GM12878 (cell line): ENCODE data around the gene SLX9. TPM values are rescaled to one million over a fixed set of nuclear protein-coding genes. Genes with fewer than 3 reads are reported as not detected.

ENCODE experiments used
- ATAC-seq: fragments of 200-7000 bp; cut with Tn5 transposase; 3 replicates; pipeline ENCODE4 v1.9.1; 2020; ENCODE audit warnings: mild to moderate bottlenecking, moderate library complexity
- BruUV-seq: library from RNA; stranded (reverse); fragments of 400-500 nt; replicated peaks from 2 replicates; lab custom pipeline; 2021; lab: Mats Ljungman, UMichigan
- CTCF ChIA-PET: fragments of 300-600 bp; sonication (Branson Sonifier 250); formaldehyde crosslinking; extraction: SDS; loops from one replicate; lab custom pipeline; 2021; ENCODE audit warnings: inconsistent platforms; lab: Yijun Ruan, JAX
- POLR2A ChIA-PET: fragments of 350-600 bp; formaldehyde crosslinking; extraction: SDS; loops from one replicate; lab custom pipeline; 2021; ENCODE audit warnings: inconsistent platforms; lab: Charles Lee
- RAD21 ChIA-PET: fragments of 300-600 bp; sonication (Branson Sonifier 250); formaldehyde crosslinking; loops from one replicate; lab custom pipeline; 2023; ENCODE audit warnings: antibody characterized with exemption; ENCODE audit not compliant: unreplicated experiment; lab: Charles Lee
- SMC1A ChIA-PET: fragments of 300-600 bp; sonication (Branson Sonifier 250); formaldehyde crosslinking; loops from one replicate; lab custom pipeline; 2023; ENCODE audit not compliant: unreplicated experiment, uncharacterized antibody; lab: Charles Lee
- DNase-seq: peaks from one replicate; pipeline ENCODE4 v3.0.0-alpha.2; 2011; ENCODE audit warnings: low read depth, low spot score
- FAIRE-seq: peaks from 3 replicates; lab custom pipeline; 2011; peaks lifted over from hg19 to GRCh38; lab: Jason Lieb, UNC
- H2AFZ ChIP-seq: 2 replicates; pipeline ENCODE4 v1.6.0; 2011; ENCODE audit warnings: low read depth, low read length, control low read depth; ENCODE audit not compliant: control insufficient read depth
- H3K27ac ChIP-seq: 2 replicates; pipeline ENCODE4 v1.5.1; 2011; ENCODE audit warnings: control low read depth; ENCODE audit not compliant: control insufficient read depth, insufficient read depth
- H3K27me3 ChIP-seq, 2 experiments: replicated peaks in 1 of 2; 2 replicates each; pipeline versions ENCODE4 v1.6.0 to v1.6.1; 2011; ENCODE audit warnings: low read length in 1 of 2; ENCODE audit not compliant: control insufficient read depth in 2 of 2, insufficient read depth in 2 of 2
- H3K36me3 ChIP-seq, 2 experiments: 2 replicates each; pipeline ENCODE4 v1.5.1; 2011; ENCODE audit warnings: low read length in 1 of 2; ENCODE audit not compliant: control insufficient read depth in 2 of 2, insufficient read depth in 2 of 2
- H3K4me1 ChIP-seq: 2 replicates; pipeline ENCODE4 v1.6.1; 2011; ENCODE audit warnings: mild to moderate bottlenecking, low read length, moderate library complexity, mixed read lengths; ENCODE audit not compliant: control insufficient read depth, insufficient read depth
- H3K4me2 ChIP-seq: 2 replicates; pipeline ENCODE4 v1.6.0; 2011; ENCODE audit warnings: control low read depth; ENCODE audit not compliant: control insufficient read depth, insufficient read depth
- H3K4me3 ChIP-seq: fragments of 200-600 bp; sonication (generic); 2 replicates; pipeline ENCODE4 v1.5.1; 2016
- H3K79me2 ChIP-seq: 2 replicates; pipeline ENCODE4 v1.6.0; 2011; ENCODE audit warnings: low read length; ENCODE audit not compliant: control insufficient read depth, insufficient read depth
- H3K9ac ChIP-seq: 2 replicates; pipeline ENCODE4 v1.8.0; 2011; ENCODE audit warnings: low read length, control low read depth, mixed read lengths; ENCODE audit not compliant: control insufficient read depth, insufficient read depth
- H3K9me3 ChIP-seq: replicated peaks from 3 replicates; pipeline ENCODE4 v1.5.1; 2011; ENCODE audit warnings: mild to moderate bottlenecking, low read length; ENCODE audit not compliant: control insufficient read depth, insufficient read depth
- H4K20me1 ChIP-seq: 2 replicates; pipeline ENCODE4 v1.6.0; 2011; ENCODE audit not compliant: control insufficient read depth, insufficient read depth
- ASH2L ChIP-seq: fragments of 300-600, 200-600 bp; sonication (generic); IDR thresholded peaks from 2 replicates; pipeline ENCODE4 v1.6.1; 2017; ENCODE audit warnings: low read depth, mild to moderate bottlenecking, borderline replicate concordance
- CEBPB ChIP-seq, 2 experiments: fragments of 150-350 bp in 1 of 2; IDR thresholded peaks; 2 replicates each; pipeline ENCODE4 v1.6.1; 2012 to 2014; ENCODE audit warnings: low read depth in 2 of 2, low read length in 2 of 2, borderline replicate concordance in 1 of 2, inconsistent platforms in 1 of 2
- EP300 ChIP-seq, 2 experiments: fragments of 150-350 bp in 1 of 2; IDR thresholded peaks; 2 replicates each; pipeline ENCODE4 v1.6.1; 2011 to 2012; ENCODE audit warnings: low read depth in 2 of 2, low read length in 2 of 2, borderline replicate concordance in 1 of 2, improper control_type of control experiment in 1 of 2, inconsistent platforms in 1 of 2; ENCODE audit not compliant: control insufficient read depth in 1 of 2
- FOXK2 ChIP-seq: fragments of 450-650 bp; IDR thresholded peaks from 2 replicates; pipeline ENCODE4 v1.6.1; 2017; ENCODE audit warnings: mild to moderate bottlenecking, moderate library complexity
- IKZF1 ChIP-seq: fragments of 450-650 bp; conservative IDR thresholded peaks from 2 replicates; pipeline ENCODE4 v1.6.1; 2017; ENCODE audit warnings: antibody characterized with exemption, mild to moderate bottlenecking
- JUND ChIP-seq: IDR thresholded peaks from 2 replicates; pipeline ENCODE4 v1.6.1; 2012; ENCODE audit warnings: low read depth, mild to moderate bottlenecking, low read length, improper control_type of control experiment, moderate library complexity
- KDM1A ChIP-seq: fragments of 200-600 bp; sonication (generic); IDR thresholded peaks from 2 replicates; pipeline ENCODE4 v1.6.1; 2016; ENCODE audit warnings: borderline replicate concordance
- TCF7 ChIP-seq: IDR thresholded peaks from 2 replicates; pipeline ENCODE4 v1.6.1; 2014; ENCODE audit warnings: antibody characterized with exemption, borderline replicate concordance
- WGBS: methylation state at CpG from one replicate; pipeline ENCODE4 v1.1.6; 2016; ENCODE audit warnings: low lambda C conversion rate; ENCODE audit not compliant: insufficient replicate concordance, insufficient coverage; ENCODE audit errors: missing lambda C conversion rate; 5-methylcytosine and 5-hydroxymethylcytosine counted together
- in situ Hi-C: fragments of 300-500 bp; cut with MboI; formaldehyde crosslinking; loops from 9 replicates; pipeline ENCODE4 v1.14.3; 2018; ENCODE audit warnings: mixed read lengths
- intact Hi-C: fragments of 100-400 bp; cut with micrococcal nuclease; formaldehyde crosslinking; loops from one replicate; pipeline ENCODE4 v1.14.2; 2022; ENCODE audit not compliant: unreplicated experiment
- polyA plus RNA-seq, 11 experiments: library from polyadenylated mRNA; depleted of rRNA in 4 of 11; unstranded in 6 of 11; stranded (reverse) in 5 of 11; fragments of >200 nt; fragmentation: Nextera tagmentation in 4 of 11; fragmentation: Illumina TruSeq in 1 of 11; extraction: Ambion mirVana in 4 of 11; extraction: Trizol in 1 of 11; gene quantifications; 1 replicate in 1 of 11; 2 replicates in 10 of 11; pipeline versions ENCODE4 v1.2.1 to v1.2.3, GENCODE V29; 2011 to 2016; ENCODE audit warnings: inconsistent platforms in 2 of 11, missing spikeins in 2 of 11, low read depth in 1 of 11
- total RNA-seq, 4 experiments: library from RNA; depleted of rRNA in 3 of 4; stranded (reverse); fragments of >200 nt in 3 of 4; fragmentation: Illumina TruSeq in 1 of 4; extraction: Trizol in 1 of 4; gene quantifications; 2 replicates each; pipeline versions ENCODE4 v1.2.1 to v1.2.3, GENCODE V29; 2013 to 2021
- TF ChIP-seq, protein P1 (sequence below): fragments of 450-650 bp; IDR thresholded peaks from 2 replicates; pipeline ENCODE4 v1.6.1; 2017; ENCODE audit warnings: borderline replicate concordance
- TF ChIP-seq, protein P2 (sequence below): fragments of 450-650 bp; IDR thresholded peaks from 2 replicates; pipeline ENCODE4 v1.6.1; 2018; ENCODE audit warnings: mild to moderate bottlenecking, low read depth, moderate library complexity; ENCODE audit not compliant: partially characterized antibody
- TF ChIP-seq, protein P3 (sequence below): IDR thresholded peaks from 2 replicates; pipeline ENCODE4 v1.6.1; 2012; ENCODE audit warnings: low read depth, low read length, improper control_type of control experiment
- TF ChIP-seq, protein P4 (sequence below): fragments of 450-650 bp; IDR thresholded peaks from 2 replicates; pipeline ENCODE4 v1.6.1; 2016; ENCODE audit warnings: mild to moderate bottlenecking
- TF ChIP-seq, protein P5 (sequence below): fragments of 450-650 bp; IDR thresholded peaks from 2 replicates; pipeline ENCODE4 v1.6.1; 2017; ENCODE audit warnings: mild to moderate bottlenecking

The SLX9 gene
- total and polyA plus RNA-seq, 10 of the 15 experiments (the other 5 are each of a cell fraction or from before 2014, with no cell fraction given), result 0.69 to 81.3 (median 33.9) TPM

DNA sequence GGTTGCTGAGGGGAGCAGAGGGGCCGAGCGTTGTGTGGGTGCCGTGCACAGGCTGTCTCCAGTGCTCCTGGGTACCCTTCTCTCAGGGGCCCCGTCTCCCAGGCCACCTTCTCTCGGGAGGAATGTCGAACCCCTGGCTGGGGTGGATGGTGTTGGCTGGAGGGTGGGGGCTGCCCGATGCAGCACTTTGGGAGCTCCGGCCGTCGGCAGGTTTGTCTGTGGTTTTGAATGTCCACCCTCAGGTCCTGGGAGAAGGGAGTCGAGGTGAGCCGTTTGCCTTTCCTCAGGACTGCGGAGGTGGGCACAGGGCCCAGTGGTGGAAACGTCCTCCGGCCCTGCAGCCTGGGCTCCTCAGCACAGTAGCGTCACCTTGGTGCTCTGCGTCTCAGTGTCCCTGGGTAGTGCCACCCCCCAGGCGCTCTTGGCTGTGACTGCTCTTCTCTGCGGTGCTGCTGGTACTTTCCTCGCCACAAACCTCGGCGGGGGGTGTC, 14.5 kb downstream of the SLX9 start:
- in situ Hi-C loops, result no loop called here
- TF ChIP-seq, protein P1, sequence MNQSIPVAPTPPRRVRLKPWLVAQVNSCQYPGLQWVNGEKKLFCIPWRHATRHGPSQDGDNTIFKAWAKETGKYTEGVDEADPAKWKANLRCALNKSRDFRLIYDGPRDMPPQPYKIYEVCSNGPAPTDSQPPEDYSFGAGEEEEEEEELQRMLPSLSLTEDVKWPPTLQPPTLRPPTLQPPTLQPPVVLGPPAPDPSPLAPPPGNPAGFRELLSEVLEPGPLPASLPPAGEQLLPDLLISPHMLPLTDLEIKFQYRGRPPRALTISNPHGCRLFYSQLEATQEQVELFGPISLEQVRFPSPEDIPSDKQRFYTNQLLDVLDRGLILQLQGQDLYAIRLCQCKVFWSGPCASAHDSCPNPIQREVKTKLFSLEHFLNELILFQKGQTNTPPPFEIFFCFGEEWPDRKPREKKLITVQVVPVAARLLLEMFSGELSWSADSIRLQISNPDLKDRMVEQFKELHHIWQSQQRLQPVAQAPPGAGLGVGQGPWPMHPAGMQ, result no peak
- TF ChIP-seq FOXK2, result no peak
- TF ChIP-seq ASH2L, result no peak
- TF ChIP-seq IKZF1, result no peak
- TF ChIP-seq KDM1A, result no peak
- no peak for TF ChIP-seq EP300 (IDR thresholded peaks at IDR 0.05; ENCODE audit: borderline replicate concordance in 1 of 2, control insufficient read depth in 1 of 2, low read depth in 2 of 2, low read length in 2 of 2)
- TF ChIP-seq, protein P2, sequence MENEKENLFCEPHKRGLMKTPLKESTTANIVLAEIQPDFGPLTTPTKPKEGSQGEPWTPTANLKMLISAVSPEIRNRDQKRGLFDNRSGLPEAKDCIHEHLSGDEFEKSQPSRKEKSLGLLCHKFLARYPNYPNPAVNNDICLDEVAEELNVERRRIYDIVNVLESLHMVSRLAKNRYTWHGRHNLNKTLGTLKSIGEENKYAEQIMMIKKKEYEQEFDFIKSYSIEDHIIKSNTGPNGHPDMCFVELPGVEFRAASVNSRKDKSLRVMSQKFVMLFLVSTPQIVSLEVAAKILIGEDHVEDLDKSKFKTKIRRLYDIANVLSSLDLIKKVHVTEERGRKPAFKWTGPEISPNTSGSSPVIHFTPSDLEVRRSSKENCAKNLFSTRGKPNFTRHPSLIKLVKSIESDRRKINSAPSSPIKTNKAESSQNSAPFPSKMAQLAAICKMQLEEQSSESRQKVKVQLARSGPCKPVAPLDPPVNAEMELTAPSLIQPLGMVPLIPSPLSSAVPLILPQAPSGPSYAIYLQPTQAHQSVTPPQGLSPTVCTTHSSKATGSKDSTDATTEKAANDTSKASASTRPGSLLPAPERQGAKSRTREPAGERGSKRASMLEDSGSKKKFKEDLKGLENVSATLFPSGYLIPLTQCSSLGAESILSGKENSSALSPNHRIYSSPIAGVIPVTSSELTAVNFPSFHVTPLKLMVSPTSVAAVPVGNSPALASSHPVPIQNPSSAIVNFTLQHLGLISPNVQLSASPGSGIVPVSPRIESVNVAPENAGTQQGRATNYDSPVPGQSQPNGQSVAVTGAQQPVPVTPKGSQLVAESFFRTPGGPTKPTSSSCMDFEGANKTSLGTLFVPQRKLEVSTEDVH, result no peak
- no peak for TF ChIP-seq JUND
- TF ChIP-seq, protein P3, sequence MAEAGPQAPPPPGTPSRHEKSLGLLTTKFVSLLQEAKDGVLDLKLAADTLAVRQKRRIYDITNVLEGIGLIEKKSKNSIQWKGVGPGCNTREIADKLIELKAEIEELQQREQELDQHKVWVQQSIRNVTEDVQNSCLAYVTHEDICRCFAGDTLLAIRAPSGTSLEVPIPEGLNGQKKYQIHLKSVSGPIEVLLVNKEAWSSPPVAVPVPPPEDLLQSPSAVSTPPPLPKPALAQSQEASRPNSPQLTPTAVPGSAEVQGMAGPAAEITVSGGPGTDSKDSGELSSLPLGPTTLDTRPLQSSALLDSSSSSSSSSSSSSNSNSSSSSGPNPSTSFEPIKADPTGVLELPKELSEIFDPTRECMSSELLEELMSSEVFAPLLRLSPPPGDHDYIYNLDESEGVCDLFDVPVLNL, result no peak
- no peak for TF ChIP-seq TCF7
- TF ChIP-seq CEBPB (IDR thresholded peaks at IDR 0.05; ENCODE audit: borderline replicate concordance in 1 of 2, low read depth in 2 of 2, low read length in 2 of 2), result no peak
- TF ChIP-seq, protein P4, sequence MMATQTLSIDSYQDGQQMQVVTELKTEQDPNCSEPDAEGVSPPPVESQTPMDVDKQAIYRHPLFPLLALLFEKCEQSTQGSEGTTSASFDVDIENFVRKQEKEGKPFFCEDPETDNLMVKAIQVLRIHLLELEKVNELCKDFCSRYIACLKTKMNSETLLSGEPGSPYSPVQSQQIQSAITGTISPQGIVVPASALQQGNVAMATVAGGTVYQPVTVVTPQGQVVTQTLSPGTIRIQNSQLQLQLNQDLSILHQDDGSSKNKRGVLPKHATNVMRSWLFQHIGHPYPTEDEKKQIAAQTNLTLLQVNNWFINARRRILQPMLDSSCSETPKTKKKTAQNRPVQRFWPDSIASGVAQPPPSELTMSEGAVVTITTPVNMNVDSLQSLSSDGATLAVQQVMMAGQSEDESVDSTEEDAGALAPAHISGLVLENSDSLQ, result no peak
- TF ChIP-seq, protein P5, sequence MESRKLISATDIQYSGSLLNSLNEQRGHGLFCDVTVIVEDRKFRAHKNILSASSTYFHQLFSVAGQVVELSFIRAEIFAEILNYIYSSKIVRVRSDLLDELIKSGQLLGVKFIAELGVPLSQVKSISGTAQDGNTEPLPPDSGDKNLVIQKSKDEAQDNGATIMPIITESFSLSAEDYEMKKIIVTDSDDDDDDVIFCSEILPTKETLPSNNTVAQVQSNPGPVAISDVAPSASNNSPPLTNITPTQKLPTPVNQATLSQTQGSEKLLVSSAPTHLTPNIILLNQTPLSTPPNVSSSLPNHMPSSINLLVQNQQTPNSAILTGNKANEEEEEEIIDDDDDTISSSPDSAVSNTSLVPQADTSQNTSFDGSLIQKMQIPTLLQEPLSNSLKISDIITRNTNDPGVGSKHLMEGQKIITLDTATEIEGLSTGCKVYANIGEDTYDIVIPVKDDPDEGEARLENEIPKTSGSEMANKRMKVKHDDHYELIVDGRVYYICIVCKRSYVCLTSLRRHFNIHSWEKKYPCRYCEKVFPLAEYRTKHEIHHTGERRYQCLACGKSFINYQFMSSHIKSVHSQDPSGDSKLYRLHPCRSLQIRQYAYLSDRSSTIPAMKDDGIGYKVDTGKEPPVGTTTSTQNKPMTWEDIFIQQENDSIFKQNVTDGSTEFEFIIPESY, result no peak

More for the DNA sequence above, 14.5 kb downstream of the SLX9 start:
- H3K9ac ChIP-seq, result no peak overlapping the region
- H3K27ac ChIP-seq, result no peak overlapping the region
- H3K9me3 ChIP-seq, result no peaks in the 10 kb centered on the region
- intact Hi-C loops, result no loop called here
- ChIA-PET CTCF (interaction anchor here (7.2 kb wide), 1 partner anchor 175 kb away, joined by 47 read pairs; no protein-coding TSS in a partner anchor), SMC1A (interaction anchor here (0.8 kb wide), 1 partner anchor 184 kb away, joined by 3 read pairs; no protein-coding TSS in a partner anchor), POLR2A (no interaction called here), RAD21 (interaction anchor here (1.2 to 11.2 kb wide), 2 partner anchors 11 to 174 kb away, joined by 4 to 141 read pairs; no protein-coding TSS in a partner anchor)
- H2AFZ ChIP-seq, result no peak overlapping the region
- no peak for ATAC-seq
- H3K79me2 ChIP-seq, result peaks cover 5% of the 10 kb centered on the region
- BruUV-seq, result no TSS peak
- H4K20me1 ChIP-seq, result 0 out of 2 replicates have a peak, but pooled peaks cover 3% of the 10 kb centered on the region
- peaks cover 6 to 42% of the 10 kb centered on the region in 2 experiments; a peak in 3 of 4 replicates for H3K36me3 ChIP-seq
- H3K27me3 ChIP-seq, result no peaks in the 10 kb centered on the region
- no peaks in the 10 kb centered on the region for H3K4me1 ChIP-seq
- no peak overlapping the region for H3K4me3 ChIP-seq
- H3K4me2 ChIP-seq, result no peak overlapping the region
- no peak for DNase-seq
- no peak for FAIRE-seq
- 93% methylated on average over 22 of the region's 22 CpGs for WGBS
